ENCODE results near the gene TMEM120A.

The TMEM120A gene

GRCh38 chr7:75955331-75955955, 39.0 kb downstream of the TMEM120A start:
- no peak for DNase-seq

GRCh38 chr7:75953931-75954330, 40.5 kb downstream of the TMEM120A start:
- no peak for DNase-seq

- DNase-seq, result no peak
Observed at GRCh38 chr7:75953431-75953830, 41.0 kb downstream of the TMEM120A start.

- DNase-seq, result no peak
Observed at GRCh38 chr7:75951506-75951905, 42.9 kb downstream of the TMEM120A start.

- DNase-seq, result no peak
Observed at GRCh38 chr7:75950111-75950681, 44.2 kb downstream of the TMEM120A start.

GRCh38 chr7:75948179-75948578, 46.2 kb downstream of the TMEM120A start:
- no peak for DNase-seq

- no peak for DNase-seq
Observed at GRCh38 chr7:75946207-75946855, 48.1 kb downstream of the TMEM120A start.

- no peak for DNase-seq
Observed at GRCh38 chr7:75945297-75946168, 48.9 kb downstream of the TMEM120A start.

- DNase-seq, result no peak
Observed at GRCh38 chr7:75944507-75944906, 49.9 kb downstream of the TMEM120A start.

GRCh38 chr7:75943864-75944263, 50.5 kb downstream of the TMEM120A start:
- no peak for DNase-seq

GRCh38 chr7:75938921-75939320, 55.5 kb downstream of the TMEM120A start:
- DNase-seq, result no peak

- no peak for DNase-seq
Observed at GRCh38 chr7:75937958-75938786, 56.2 kb downstream of the TMEM120A start.
